Heart right ventricle (tissue), 16 donors: ENCODE data around the gene CA10. TPM values are rescaled to one million over a fixed set of nuclear protein-coding genes. Genes with fewer than 3 reads are reported as not detected.

Experiments used
- ATAC-seq, 8 donors: fragments of 200-7000 bp; cut with Tn5 transposase; one replicate each; pipeline ENCODE4 v1.9.1; 2020; ENCODE audit warnings: mild to moderate bottlenecking in 8 of 8, moderate library complexity in 8 of 8, moderate number of reproducible peaks in 1 of 8
- DNase-seq, 2 donors: peaks; one replicate each; pipeline ENCODE4 v3.0.0-alpha.2; 2020
- H3K27ac ChIP-seq, 10 donors: fragments of 200-600 bp; sonication (generic) in 2 of 10; one replicate each; pipeline versions ENCODE4 v1.5.0 to v1.8.0; 2020 to 2022; ENCODE audit warnings: mild to moderate bottlenecking in 3 of 10
- H3K27me3 ChIP-seq, 7 donors: fragments of 200-600 bp; one replicate each; pipeline ENCODE4 v1.8.0; 2021 to 2022; ENCODE audit warnings: mild to moderate bottlenecking in 2 of 7
- H3K36me3 ChIP-seq, 9 donors: fragments of 200-600 bp; sonication (generic) in 1 of 9; one replicate each; pipeline versions ENCODE4 v1.5.0 to v1.8.0; 2020 to 2022; ENCODE audit warnings: mild to moderate bottlenecking in 2 of 9
- H3K4me1 ChIP-seq, 9 donors: fragments of 200-600 bp; sonication (generic) in 1 of 9; one replicate each; pipeline versions ENCODE4 v1.5.0 to v1.8.0; 2020 to 2022; ENCODE audit warnings: mild to moderate bottlenecking in 4 of 9
- H3K4me3 ChIP-seq, 10 donors: fragments of 200-600 bp; sonication (generic) in 2 of 10; one replicate each; pipeline versions ENCODE4 v1.5.0 to v1.8.0; 2020 to 2022; ENCODE audit warnings: mild to moderate bottlenecking in 7 of 10, moderate library complexity in 2 of 10
- H3K9me3 ChIP-seq, 11 donors: fragments of 200-600 bp in 10 of 11; sonication (generic) in 2 of 11; one replicate each; pipeline versions ENCODE4 v1.5.0 to v1.8.0; 2013 to 2022; ENCODE audit warnings: mild to moderate bottlenecking in 2 of 11, control low read depth in 1 of 11, moderate library complexity in 1 of 11
- CTCF ChIP-seq, 9 donors: fragments of 200-600 bp; sonication (generic) in 2 of 9; IDR thresholded peaks; one replicate each; pipeline versions ENCODE4 v1.5.0 to v1.8.0; 2021 to 2022; ENCODE audit warnings: antibody characterized with exemption in 9 of 9, mild to moderate bottlenecking in 5 of 9, moderate library complexity in 1 of 9
- WGBS, 2 donors: extraction: QIAGEN DNeasy Blood & Tissue Kit; methylation state at CpG; one replicate each; pipeline ENCODE4 v1.1.7; 2013; ENCODE audit warnings: inconsistent platforms in 1 of 2; 5-methylcytosine and 5-hydroxymethylcytosine counted together
- intact Hi-C, 10 donors: fragments of 100-400 bp; cut with DNase I; formaldehyde crosslinking; loops; one replicate each; pipeline versions ENCODE4 v1.11.1 to v1.14.2; 2022
- polyA plus RNA-seq, 2 donors: library from polyadenylated mRNA; stranded (reverse); fragments of 200-250 nt; gene quantifications; one replicate each; pipeline ENCODE4 v1.2.3, GENCODE V29; 2013
- total RNA-seq, 10 donors: library from RNA; stranded (reverse); fragmentation: NEBNext Ultra II Directional in 3 of 10; extraction: Animal tissue kit (Norgen Biotek cat#: 25700) in 3 of 10; gene quantifications; one replicate each; pipeline versions ENCODE4 v1.2.1 to v1.2.4, GENCODE V29; 2021 to 2023
- donor health status: Arrhythmogenic right ventricular cardiomyopathy.
- donor health status: ischemic (EF 13 %, LVEDD 7.1; RV severe dilation, severe dysfunction).
- donor health status: healthy with polysubstance abuse.
- donor health status: DM: no; HTN: yes; CAD: no.
- donor health status: DM: no; HTN: no; CAD: no.
- donor health status: ischemic (EF 25% LVEDD 6.9; RV normal size, moderate dysfunction).
- donor health status: ischemic (EF 25% LVEDD 5.7; RV mildly dilated, moderate dysfunction).
- donor health status: healthy.
- donor health status: DM: yes; HTN: yes; CAD: no.
- donor health status: Ischemic cardiomyopathy.
- donor health status: ischemic (EF 35%, LVEDD 5.7; RV mildly dilated, moderate dysfunction).
- donor health status: nonischemic (EF 11% LVEDD 7.7; RV severe dilation, severe dysfunction).
- donor health status: DM: yes; HTN: yes; CAD: no.
- donor health status: PGD.
- donor health status: ischemic (EF 29% LVEDD 5.4; RV normal size, mild dysfunction).
- donor health status: nonischemic (EF 23%, LVEDD 6.1; RV moderate dilation, normal function).

CA10 gene
- total and polyA plus RNA-seq, 12 donors, result not detected

GRCh38 chr17:51803161-51803560 is 355.4 kb downstream of the CA10 start:
- no peak overlapping the region for H3K27ac ChIP-seq
- TF ChIP-seq CTCF (IDR thresholded peaks at IDR 0.05), result no peak
- no peak overlapping the region for H3K4me3 ChIP-seq
- no peak for ATAC-seq
- H3K27me3 ChIP-seq, result peaks cover 0 to 5% (median 0%) of the 10 kb centered on the region in 7 donors
- intact Hi-C loops, result no loop called here
- no peaks in the 10 kb centered on the region for H3K36me3 ChIP-seq
- peaks cover 0 to 3% (median 0%) of the 10 kb centered on the region in 11 donors for H3K9me3 ChIP-seq
- no peak for DNase-seq
- 62 to 71% methylated on average over 4 of the region's 4 CpGs for WGBS, 2 donors
- H3K4me1 ChIP-seq, result no peaks in the 10 kb centered on the region

- Histone ChIP-seq H3K27me3 (peaks cover 0 to 4% (median 0%) of the 10 kb centered on the region in 7 donors), H3K27ac (no peak overlapping the region), H3K4me1 (no peaks in the 10 kb centered on the region), H3K36me3 (no peaks in the 10 kb centered on the region), H3K4me3 (no peak overlapping the region), H3K9me3 (peaks cover 0 to 2% (median 0%) of the 10 kb centered on the region in 11 donors)
- intact Hi-C loops, result no loop called here
- no peak for TF ChIP-seq CTCF (IDR thresholded peaks at IDR 0.05)
- no peak for DNase-seq
- WGBS, 2 donors, result 86 to 88% methylated on average over 1 of the region's 1 CpG
- no peak for ATAC-seq
Observed at GRCh38 chr17:51802544-51802943, 356.0 kb downstream of the CA10 start.

GRCh38 chr17:51801626-51802025 is 356.9 kb downstream of the CA10 start:
- TF ChIP-seq CTCF (IDR thresholded peaks at IDR 0.05), result no peak
- Histone ChIP-seq H3K36me3 (no peaks in the 10 kb centered on the region), H3K27ac (no peak overlapping the region), H3K27me3 (no peaks in the 10 kb centered on the region), H3K9me3 (no peaks in the 10 kb centered on the region), H3K4me3 (no peak overlapping the region), H3K4me1 (no peaks in the 10 kb centered on the region)
- intact Hi-C loops, result no loop called here
- no peak for ATAC-seq
- WGBS, 2 donors, result 87 to 89% methylated on average over 4 of the region's 4 CpGs
- no peak for DNase-seq

GRCh38 chr17:51799981-51800380 is 358.5 kb downstream of the CA10 start:
- WGBS, 2 donors, result 92 to 94% methylated on average over 4 of the region's 4 CpGs
- intact Hi-C loops, result no loop called here
- H3K36me3 ChIP-seq, result no peaks in the 10 kb centered on the region

More at GRCh38 chr17:51799981-51800380, 358.5 kb downstream of the CA10 start:
- H3K4me1 ChIP-seq, result no peaks in the 10 kb centered on the region
- no peak for ATAC-seq
- H3K27ac ChIP-seq, result no peak overlapping the region
- H3K27me3 ChIP-seq, result no peaks in the 10 kb centered on the region
- TF ChIP-seq CTCF (IDR thresholded peaks at IDR 0.05), result no peak
- H3K4me3 ChIP-seq, result no peak overlapping the region
- no peaks in the 10 kb centered on the region for H3K9me3 ChIP-seq
- no peak for DNase-seq
